ENCODE results near the gene DENR. TPM values are rescaled to one million over a fixed set of nuclear protein-coding genes. Genes with fewer than 3 reads are reported as not detected.
A peak's percentile ranks its signal among the peaks of the same experiment; 100 is the strongest.

DENR gene
- total RNA-seq, 1 donor from 2014 or later: 79.7 TPM

DNA sequence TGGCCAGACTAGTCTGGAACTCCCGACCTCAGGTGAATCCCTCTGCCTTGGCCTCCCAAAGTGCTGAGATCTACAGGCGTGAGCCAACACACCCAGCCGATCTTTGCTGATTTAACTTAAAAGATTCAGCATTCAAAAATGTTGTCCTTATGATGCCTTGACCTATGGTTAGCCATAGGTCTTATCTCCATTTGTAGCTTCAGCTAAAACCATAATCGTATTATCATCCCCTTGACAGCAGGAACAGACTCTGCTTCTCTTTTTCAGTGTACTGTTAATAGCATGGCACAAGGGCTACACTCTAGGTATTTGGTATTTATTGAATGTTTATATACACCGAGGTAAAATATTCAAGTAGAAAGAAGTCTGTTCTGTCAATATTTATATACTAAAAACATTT, 37.0 kb downstream of the DENR start:
- H3K4me1 Mint-ChIP-seq (ENCODE audit: unreplicated experiment): no peaks in the 10 kb centered on the region
- H3K9me3 Mint-ChIP-seq (ENCODE audit: unreplicated experiment): no peaks in the 10 kb centered on the region
- H3K4me3 Mint-ChIP-seq (ENCODE audit: unreplicated experiment): no peak overlapping the region
- peaks cover 2% of the 10 kb centered on the region for H3K27me3 Mint-ChIP-seq (ENCODE audit: unreplicated experiment)
- no peak for DNase-seq (ENCODE audit: low spot score)
- no peak for TF ChIP-seq CTCF (IDR thresholded peaks at IDR 0.05; ENCODE audit: unreplicated experiment)
- no peaks in the 10 kb centered on the region for H3K36me3 Mint-ChIP-seq (ENCODE audit: low read depth, unreplicated experiment)
- no peak overlapping the region for H3K27ac Mint-ChIP-seq (ENCODE audit: unreplicated experiment)

- TF ChIP-seq CTCF (IDR thresholded peaks at IDR 0.05; ENCODE audit: unreplicated experiment): no peak
- Mint-ChIP-seq H3K4me3 (ENCODE audit: unreplicated experiment) (no peak overlapping the region), H3K27ac (ENCODE audit: unreplicated experiment) (no peak overlapping the region), H3K36me3 (ENCODE audit: low read depth, unreplicated experiment) (no peaks in the 10 kb centered on the region), H3K9me3 (ENCODE audit: unreplicated experiment) (no peaks in the 10 kb centered on the region), H3K4me1 (ENCODE audit: unreplicated experiment) (no peaks in the 10 kb centered on the region), H3K27me3 (ENCODE audit: unreplicated experiment) (no peaks in the 10 kb centered on the region)
- DNase-seq (ENCODE audit: low spot score): no peak
Observed at GRCh38 chr12:122790393-122791075, 37.9 kb downstream of the DENR start.

GRCh38 chr12:122793685-122794106, 41.1 kb downstream of the DENR start:
- DNase-seq (ENCODE audit: low spot score): peak; percentile 9
- H3K27ac Mint-ChIP-seq (ENCODE audit: unreplicated experiment): no peak overlapping the region

GRCh38 chr12:122795807-122796206, 43.2 kb downstream of the DENR start:
- H3K36me3 Mint-ChIP-seq (ENCODE audit: low read depth, unreplicated experiment): no peaks in the 10 kb centered on the region
- no peaks in the 10 kb centered on the region for H3K27me3 Mint-ChIP-seq (ENCODE audit: unreplicated experiment)
- no peak overlapping the region for H3K4me3 Mint-ChIP-seq (ENCODE audit: unreplicated experiment)
- no peak for DNase-seq (ENCODE audit: low spot score)
- TF ChIP-seq CTCF (IDR thresholded peaks at IDR 0.05; ENCODE audit: unreplicated experiment): no peak
- H3K4me1 Mint-ChIP-seq (ENCODE audit: unreplicated experiment): no peaks in the 10 kb centered on the region
- no peak overlapping the region for H3K27ac Mint-ChIP-seq (ENCODE audit: unreplicated experiment)
- no peaks in the 10 kb centered on the region for H3K9me3 Mint-ChIP-seq (ENCODE audit: unreplicated experiment)

More at GRCh38 chr12:122793685-122794106, 41.1 kb downstream of the DENR start:
- no peaks in the 10 kb centered on the region for H3K27me3 Mint-ChIP-seq (ENCODE audit: unreplicated experiment)
- TF ChIP-seq CTCF (IDR thresholded peaks at IDR 0.05; ENCODE audit: unreplicated experiment): peak; percentile 90
- H3K4me1 Mint-ChIP-seq (ENCODE audit: unreplicated experiment): no peaks in the 10 kb centered on the region
- no peaks in the 10 kb centered on the region for H3K36me3 Mint-ChIP-seq (ENCODE audit: low read depth, unreplicated experiment)
- H3K9me3 Mint-ChIP-seq (ENCODE audit: unreplicated experiment): no peaks in the 10 kb centered on the region
- no peak overlapping the region for H3K4me3 Mint-ChIP-seq (ENCODE audit: unreplicated experiment)

DNA sequence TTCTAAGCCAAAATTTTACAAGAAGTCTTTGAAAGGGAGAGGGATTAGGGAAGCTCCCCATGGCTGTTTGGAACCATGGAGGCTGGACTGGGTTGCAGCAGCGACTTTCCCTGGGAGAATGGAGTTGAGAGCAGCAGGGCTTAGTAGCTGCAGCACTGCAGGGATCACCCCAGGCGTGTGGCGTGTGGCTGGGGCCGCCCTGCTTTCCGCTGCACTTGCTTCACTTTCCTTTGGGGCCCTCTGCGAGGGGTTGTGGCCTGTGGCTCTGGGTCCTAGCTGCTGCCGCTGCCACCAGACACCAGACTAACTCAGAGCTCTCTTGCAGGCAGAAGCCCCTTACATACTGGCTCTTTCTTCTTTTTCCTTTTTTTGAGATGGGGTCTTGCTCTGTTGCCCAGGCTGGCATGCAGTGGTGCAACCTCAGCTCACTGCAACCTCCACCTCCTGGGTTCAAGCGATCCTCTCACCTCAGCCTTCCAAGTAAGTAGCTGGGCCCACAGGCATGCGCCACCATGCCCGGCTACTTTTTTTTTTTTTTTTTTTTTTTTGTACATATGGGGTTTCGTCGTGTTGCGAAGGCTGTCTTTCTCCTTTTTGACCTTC, 47.1 kb downstream of the DENR start:
- no peaks in the 10 kb centered on the region for H3K27me3 Mint-ChIP-seq (ENCODE audit: unreplicated experiment)
- H3K4me3 Mint-ChIP-seq (ENCODE audit: unreplicated experiment): no peak overlapping the region
- TF ChIP-seq CTCF (IDR thresholded peaks at IDR 0.05; ENCODE audit: unreplicated experiment): no peak
- H3K9me3 Mint-ChIP-seq (ENCODE audit: unreplicated experiment): no peaks in the 10 kb centered on the region
- no peaks in the 10 kb centered on the region for H3K36me3 Mint-ChIP-seq (ENCODE audit: low read depth, unreplicated experiment)
- H3K27ac Mint-ChIP-seq (ENCODE audit: unreplicated experiment): no peak overlapping the region
- DNase-seq (ENCODE audit: low spot score): no peak
- H3K4me1 Mint-ChIP-seq (ENCODE audit: unreplicated experiment): no peaks in the 10 kb centered on the region

Data from endothelial cell (in vitro differentiated cells).